HG03095 (cell line): ENCODE measurements around the gene ABHD5.

Source experiments
- ATAC-seq: cut with Tn5 transposase; IDR thresholded peaks from one replicate; pipeline ENCODE4 v1.9.1; 2021; ENCODE audit warnings: moderate library complexity; ENCODE audit not compliant: unreplicated experiment

Gene ABHD5

GRCh38 chr3:43684944-43685343, 5.8 kb upstream of the ABHD5 start:
- ATAC-seq, result no peak

GRCh38 chr3:43685921-43686320, 4.8 kb upstream of the ABHD5 start:
- ATAC-seq, result no peak

GRCh38 chr3:43686333-43686699, 4.4 kb upstream of the ABHD5 start:
- no peak for ATAC-seq

GRCh38 chr3:43686700-43687498, 3.8 kb upstream of the ABHD5 start:
- no peak for ATAC-seq

GRCh38 chr3:43687499-43687811, 3.3 kb upstream of the ABHD5 start:
- no peak for ATAC-seq

- no peak for ATAC-seq
Observed at GRCh38 chr3:43688245-43688650, 2.5 kb upstream of the ABHD5 start.

- ATAC-seq, result no peak
Observed at GRCh38 chr3:43689166-43689565, 1.6 kb upstream of the ABHD5 start.

GRCh38 chr3:43689766-43690399, 855 bp upstream of the ABHD5 start:
- ATAC-seq, result no peak

- peak; percentile 39 for ATAC-seq
Observed at GRCh38 chr3:43691120-43691995, 620 bp downstream of the ABHD5 start.

- no peak for ATAC-seq
Observed at GRCh38 chr3:43692085-43692855, 1.5 kb downstream of the ABHD5 start.

GRCh38 chr3:43692971-43693370, 2.2 kb downstream of the ABHD5 start:
- no peak for ATAC-seq

- no peak for ATAC-seq
Observed at GRCh38 chr3:43693594-43693993, 2.9 kb downstream of the ABHD5 start.

GRCh38 chr3:43695443-43695842, 4.7 kb downstream of the ABHD5 start:
- ATAC-seq, result no peak

- ATAC-seq, result no peak
Observed at GRCh38 chr3:43695863-43696262, 5.1 kb downstream of the ABHD5 start.

- ATAC-seq, result no peak
Observed at GRCh38 chr3:43696441-43696840, 5.7 kb downstream of the ABHD5 start.

- ATAC-seq, result no peak
Observed at GRCh38 chr3:43696881-43697280, 6.1 kb downstream of the ABHD5 start.

GRCh38 chr3:43699864-43700263, 9.1 kb downstream of the ABHD5 start:
- ATAC-seq, result peak; percentile 87

- no peak for ATAC-seq
Observed at GRCh38 chr3:43704697-43705096, 14.0 kb downstream of the ABHD5 start.

- no peak for ATAC-seq
Observed at GRCh38 chr3:43706342-43706741, 15.6 kb downstream of the ABHD5 start.

- no peak for ATAC-seq
Observed at GRCh38 chr3:43707266-43707665, 16.5 kb downstream of the ABHD5 start.

GRCh38 chr3:43707998-43708397, 17.3 kb downstream of the ABHD5 start:
- no peak for ATAC-seq
